Esophagus squamous epithelium (tissue), 4 donors: ENCODE results near the gene SLC52A3.

Source experiments
- POLR2A ChIP-seq, 4 donors: fragments of 450-650 bp; IDR thresholded peaks; one replicate each; pipeline ENCODE4 v1.6.1; 2017; ENCODE audit warnings: antibody characterized with exemption in 4 of 4, mild to moderate bottlenecking in 4 of 4, moderate library complexity in 3 of 4
- TF ChIP-seq, protein P1 (sequence below), 6 experiments: fragments of 450-650 bp in 4 of 6; fragments of 200-600 bp in 2 of 6; sonication (generic) in 2 of 6; IDR thresholded peaks; one replicate each; pipeline ENCODE4 v1.5.1; 2016 to 2019; ENCODE audit warnings: antibody characterized with exemption in 6 of 6, mild to moderate bottlenecking in 4 of 6, moderate library complexity in 4 of 6

DNA sequence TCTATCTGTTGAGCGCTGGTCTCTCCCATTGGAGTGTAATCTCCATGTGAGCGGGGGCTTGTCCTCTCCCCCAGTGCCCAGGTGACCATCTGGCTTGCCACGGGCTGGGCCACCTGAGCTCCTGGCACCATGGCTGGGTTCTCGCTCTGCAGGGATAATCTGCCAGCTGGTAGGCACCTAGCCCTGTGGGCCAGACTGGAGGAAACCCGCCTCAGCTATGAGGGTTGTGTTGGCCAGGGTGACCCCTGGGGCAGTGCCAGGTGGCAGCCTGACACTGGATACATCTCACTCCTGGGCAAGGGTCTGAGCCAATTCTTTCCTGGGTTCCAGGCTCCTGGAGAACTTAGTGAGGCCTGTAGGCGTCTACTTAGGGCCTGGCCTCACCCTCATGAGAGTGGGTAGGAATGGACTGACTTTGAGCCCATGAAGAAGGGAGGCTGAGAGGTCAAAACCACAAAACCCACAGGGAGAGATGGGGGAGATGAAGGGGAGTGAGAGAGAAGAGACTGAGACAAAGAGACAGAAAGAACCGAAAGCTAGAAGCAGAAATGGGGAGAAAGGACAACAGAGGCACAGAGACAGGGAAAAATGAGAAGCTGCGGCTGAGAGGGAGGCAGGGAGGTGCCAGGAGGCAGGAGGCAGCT lies 5.8 kb upstream of the SLC52A3 start:
- TF ChIP-seq, protein P1, sequence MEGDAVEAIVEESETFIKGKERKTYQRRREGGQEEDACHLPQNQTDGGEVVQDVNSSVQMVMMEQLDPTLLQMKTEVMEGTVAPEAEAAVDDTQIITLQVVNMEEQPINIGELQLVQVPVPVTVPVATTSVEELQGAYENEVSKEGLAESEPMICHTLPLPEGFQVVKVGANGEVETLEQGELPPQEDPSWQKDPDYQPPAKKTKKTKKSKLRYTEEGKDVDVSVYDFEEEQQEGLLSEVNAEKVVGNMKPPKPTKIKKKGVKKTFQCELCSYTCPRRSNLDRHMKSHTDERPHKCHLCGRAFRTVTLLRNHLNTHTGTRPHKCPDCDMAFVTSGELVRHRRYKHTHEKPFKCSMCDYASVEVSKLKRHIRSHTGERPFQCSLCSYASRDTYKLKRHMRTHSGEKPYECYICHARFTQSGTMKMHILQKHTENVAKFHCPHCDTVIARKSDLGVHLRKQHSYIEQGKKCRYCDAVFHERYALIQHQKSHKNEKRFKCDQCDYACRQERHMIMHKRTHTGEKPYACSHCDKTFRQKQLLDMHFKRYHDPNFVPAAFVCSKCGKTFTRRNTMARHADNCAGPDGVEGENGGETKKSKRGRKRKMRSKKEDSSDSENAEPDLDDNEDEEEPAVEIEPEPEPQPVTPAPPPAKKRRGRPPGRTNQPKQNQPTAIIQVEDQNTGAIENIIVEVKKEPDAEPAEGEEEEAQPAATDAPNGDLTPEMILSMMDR (IDR thresholded peaks at IDR 0.05), result no peak
- TF ChIP-seq POLR2A (IDR thresholded peaks at IDR 0.05), result no peak
